Subcutaneous abdominal adipose tissue (tissue), 5 donors: Measurements from ENCODE around the gene ABHD15.

ENCODE experiments used
- H3K27ac ChIP-seq: one replicate; pipeline ENCODE4 v1.7.0; 2013; ENCODE audit warnings: low read depth, mild to moderate bottlenecking, inconsistent platforms, low read length, moderate library complexity
- H3K27me3 ChIP-seq, 5 donors: one replicate each; pipeline ENCODE4 v1.7.0; 2013; ENCODE audit warnings: low read length in 5 of 5, inconsistent platforms in 1 of 5; ENCODE audit not compliant: control insufficient read depth in 5 of 5, insufficient read depth in 4 of 5
- H3K36me3 ChIP-seq, 5 donors: one replicate each; pipeline ENCODE4 v1.7.0; 2013; ENCODE audit warnings: low read length in 5 of 5; ENCODE audit not compliant: control insufficient read depth in 5 of 5, insufficient read depth in 5 of 5
- H3K4me1 ChIP-seq, 5 donors: one replicate each; pipeline ENCODE4 v1.7.0; 2013; ENCODE audit warnings: low read length in 5 of 5, mild to moderate bottlenecking in 3 of 5, moderate library complexity in 1 of 5; ENCODE audit not compliant: control insufficient read depth in 5 of 5, insufficient read depth in 5 of 5
- H3K4me3 ChIP-seq, 5 donors: one replicate each; pipeline ENCODE4 v1.7.0; 2013; ENCODE audit warnings: low read length in 5 of 5, low read depth in 1 of 5
- H3K9ac ChIP-seq, 5 donors: one replicate each; pipeline ENCODE4 v1.7.0; 2013; ENCODE audit warnings: low read length in 5 of 5, mild to moderate bottlenecking in 4 of 5, moderate library complexity in 3 of 5
- H3K9me3 ChIP-seq, 5 donors: one replicate each; pipeline ENCODE4 v1.7.0; 2013; ENCODE audit warnings: low read length in 5 of 5; ENCODE audit not compliant: control insufficient read depth in 5 of 5
- donor health status: healthy.
- donor health status: healthy.
- donor health status: healthy.
- donor health status: healthy.
- donor health status: healthy.

ABHD15 gene

GRCh38 chr17:29574732-29575510 lies 8.1 kb upstream of the ABHD15 start:
- H3K9ac ChIP-seq = no peak overlapping the region
- H3K27me3 ChIP-seq = no peaks in the 10 kb centered on the region
- no peaks in the 10 kb centered on the region for H3K9me3 ChIP-seq
- no peak overlapping the region for H3K27ac ChIP-seq
- H3K4me1 ChIP-seq = peaks cover 0 to 43% (median 41%) of the 10 kb centered on the region in 5 donors
- peaks cover 0 to 71% (median 65%) of the 10 kb centered on the region in 5 donors for H3K36me3 ChIP-seq
- H3K4me3 ChIP-seq = no peak overlapping the region

- no peak overlapping the region for H3K4me3 ChIP-seq
- H3K27me3 ChIP-seq = no peaks in the 10 kb centered on the region
- H3K4me1 ChIP-seq = peaks cover 5 to 51% (median 47%) of the 10 kb centered on the region in 5 donors
- H3K9ac ChIP-seq = no peak overlapping the region
- peaks cover 0 to 63% (median 57%) of the 10 kb centered on the region in 5 donors for H3K36me3 ChIP-seq
- no peak overlapping the region for H3K27ac ChIP-seq
- no peaks in the 10 kb centered on the region for H3K9me3 ChIP-seq
These were observed 7.3 kb upstream of the ABHD15 start for GRCh38 chr17:29573871-29574731.

GRCh38 chr17:29573558-29573869 lies 6.7 kb upstream of the ABHD15 start:
- peak overlapping the region; percentile 30 for H3K27ac ChIP-seq
- H3K4me1 ChIP-seq = peaks cover 7 to 56% (median 52%) of the 10 kb centered on the region in 5 donors

GRCh38 chr17:29572691-29573557 lies 6.1 kb upstream of the ABHD15 start:
- Histone ChIP-seq H3K27ac (peak overlapping the region; percentile 30), H3K4me1 (peaks cover 7 to 59% (median 56%) of the 10 kb centered on the region in 5 donors), H3K36me3 (peaks cover 0 to 51% (median 49%) of the 10 kb centered on the region in 5 donors), H3K4me3 (peak overlapping the region in 3 of 5 donors; percentile 11 to 32 (median 14)), H3K27me3 (no peaks in the 10 kb centered on the region), H3K9me3 (no peaks in the 10 kb centered on the region), H3K9ac (peak overlapping the region in 1 of 5 donors; percentile 47)

More at GRCh38 chr17:29573558-29573869, 6.7 kb upstream of the ABHD15 start:
- no peak overlapping the region for H3K9ac ChIP-seq
- H3K36me3 ChIP-seq = peaks cover 0 to 57% (median 54%) of the 10 kb centered on the region in 5 donors
- no peaks in the 10 kb centered on the region for H3K27me3 ChIP-seq
- H3K4me3 ChIP-seq = no peak overlapping the region
- no peaks in the 10 kb centered on the region for H3K9me3 ChIP-seq

GRCh38 chr17:29571883-29572681 lies 5.2 kb upstream of the ABHD15 start:
- peak overlapping the region; percentile 30 for H3K27ac ChIP-seq
- no peak overlapping the region for H3K9ac ChIP-seq
- peaks cover 7 to 58% (median 54%) of the 10 kb centered on the region in 5 donors for H3K4me1 ChIP-seq
- H3K9me3 ChIP-seq = no peaks in the 10 kb centered on the region
- H3K4me3 ChIP-seq = peak overlapping the region in 4 of 5 donors; percentile 11 to 32 (median 15)
- peaks cover 0 to 48% (median 40%) of the 10 kb centered on the region in 5 donors for H3K36me3 ChIP-seq
- H3K27me3 ChIP-seq = no peaks in the 10 kb centered on the region

- H3K4me1 ChIP-seq = peaks cover 7 to 55% (median 54%) of the 10 kb centered on the region in 5 donors
- H3K4me3 ChIP-seq = no peak overlapping the region
- peak overlapping the region; percentile 30 for H3K27ac ChIP-seq
- no peaks in the 10 kb centered on the region for H3K9me3 ChIP-seq
- peaks cover 0 to 43% (median 34%) of the 10 kb centered on the region in 5 donors for H3K36me3 ChIP-seq
- no peaks in the 10 kb centered on the region for H3K27me3 ChIP-seq
- no peak overlapping the region for H3K9ac ChIP-seq
These were observed 4.6 kb upstream of the ABHD15 start for GRCh38 chr17:29571486-29571882.

GRCh38 chr17:29570521-29570920 lies 3.7 kb upstream of the ABHD15 start:
- H3K4me1 ChIP-seq = peaks cover 10 to 65% (median 60%) of the 10 kb centered on the region in 5 donors
- no peaks in the 10 kb centered on the region for H3K27me3 ChIP-seq
- peak overlapping the region in 1 of 5 donors; percentile 26 for H3K9ac ChIP-seq
- no peaks in the 10 kb centered on the region for H3K9me3 ChIP-seq
- peak overlapping the region in 1 of 5 donors; percentile 39 for H3K4me3 ChIP-seq
- H3K27ac ChIP-seq = peak overlapping the region; percentile 37
- peaks cover 0 to 34% (median 25%) of the 10 kb centered on the region in 5 donors for H3K36me3 ChIP-seq

GRCh38 chr17:29569245-29569950 lies 2.6 kb upstream of the ABHD15 start:
- Histone ChIP-seq H3K36me3 (peaks cover 0 to 22% (median 13%) of the 10 kb centered on the region in 5 donors), H3K4me1 (peaks cover 10 to 76% (median 71%) of the 10 kb centered on the region in 5 donors), H3K9ac (peak overlapping the region in 4 of 5 donors; percentile 29 to 86 (median 77)), H3K4me3 (peak overlapping the region; percentile 51 to 80 (median 76)), H3K9me3 (no peaks in the 10 kb centered on the region), H3K27ac (peak overlapping the region; percentile 74), H3K27me3 (no peaks in the 10 kb centered on the region)
